ENCODE measurements around the gene HCRTR1. TPM values are rescaled to one million over a fixed set of nuclear protein-coding genes. Genes with fewer than 3 reads are reported as not detected.

The HCRTR1 gene
- polyA plus RNA-seq, 1 of the 3 experiments (the other 2 are of a cell fraction) = 0.03 TPM

DNA sequence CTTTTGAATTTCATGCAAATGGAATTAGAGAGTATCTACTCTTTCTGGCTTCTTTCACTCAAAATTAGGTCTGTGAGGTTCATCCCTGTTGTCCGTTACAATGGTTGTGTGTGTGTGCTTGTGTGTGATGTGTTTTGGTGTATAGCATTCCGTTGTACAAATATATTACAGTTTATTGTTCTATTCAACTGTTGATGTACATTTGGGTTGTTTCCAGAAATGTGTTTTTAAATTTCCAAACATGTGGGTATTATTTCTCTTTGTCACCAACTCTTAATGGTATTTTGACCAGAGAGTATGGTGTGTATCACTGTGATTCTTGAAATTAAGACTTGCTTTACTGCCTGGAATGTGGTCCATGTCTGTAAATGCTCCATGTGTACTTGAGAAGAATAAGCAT, 16.8 kb upstream of the HCRTR1 start:
- peaks cover 0 to 9% of the 10 kb centered on the region in 2 experiments; a peak in 2 of 4 replicates for H3K4me1 ChIP-seq (ENCODE audit: control insufficient read depth in 1 of 2, insufficient read depth in 2 of 2, low read depth in 1 of 2, low read length in 1 of 2)
- no peak overlapping the region for H3K27ac ChIP-seq (ENCODE audit: low read depth in 2 of 2, low read length in 1 of 2)
- WGBS (ENCODE audit: low lambda C conversion rate) = 70% methylated on average over 2 of the region's 2 CpGs
- no peak overlapping the region for H3K4me2 ChIP-seq
- no peaks in the 10 kb centered on the region for H3K36me3 ChIP-seq (replicated peaks in 1 of 2; ENCODE audit: control insufficient read depth in 1 of 2, insufficient read depth in 2 of 2, low read length in 1 of 2)
- H2AFZ ChIP-seq (ENCODE audit: low read depth) = no peak overlapping the region
- TF ChIP-seq FOXM1 (IDR thresholded peaks at IDR 0.05; ENCODE audit: low read depth) = no peak
- no peak for TF ChIP-seq TEAD4 (IDR thresholded peaks at IDR 0.05; ENCODE audit: borderline replicate concordance, insufficient read depth)
- TF ChIP-seq, protein P1, sequence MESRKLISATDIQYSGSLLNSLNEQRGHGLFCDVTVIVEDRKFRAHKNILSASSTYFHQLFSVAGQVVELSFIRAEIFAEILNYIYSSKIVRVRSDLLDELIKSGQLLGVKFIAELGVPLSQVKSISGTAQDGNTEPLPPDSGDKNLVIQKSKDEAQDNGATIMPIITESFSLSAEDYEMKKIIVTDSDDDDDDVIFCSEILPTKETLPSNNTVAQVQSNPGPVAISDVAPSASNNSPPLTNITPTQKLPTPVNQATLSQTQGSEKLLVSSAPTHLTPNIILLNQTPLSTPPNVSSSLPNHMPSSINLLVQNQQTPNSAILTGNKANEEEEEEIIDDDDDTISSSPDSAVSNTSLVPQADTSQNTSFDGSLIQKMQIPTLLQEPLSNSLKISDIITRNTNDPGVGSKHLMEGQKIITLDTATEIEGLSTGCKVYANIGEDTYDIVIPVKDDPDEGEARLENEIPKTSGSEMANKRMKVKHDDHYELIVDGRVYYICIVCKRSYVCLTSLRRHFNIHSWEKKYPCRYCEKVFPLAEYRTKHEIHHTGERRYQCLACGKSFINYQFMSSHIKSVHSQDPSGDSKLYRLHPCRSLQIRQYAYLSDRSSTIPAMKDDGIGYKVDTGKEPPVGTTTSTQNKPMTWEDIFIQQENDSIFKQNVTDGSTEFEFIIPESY (IDR thresholded peaks at IDR 0.05; ENCODE audit: borderline replicate concordance, low read depth) = no peak
- TF ChIP-seq RCOR1 (IDR thresholded peaks at IDR 0.05; ENCODE audit: low read length) = no peak
- TF ChIP-seq RAD21 (IDR thresholded peaks at IDR 0.05; ENCODE audit: low read length) = no peak
- TF ChIP-seq, protein P2, sequence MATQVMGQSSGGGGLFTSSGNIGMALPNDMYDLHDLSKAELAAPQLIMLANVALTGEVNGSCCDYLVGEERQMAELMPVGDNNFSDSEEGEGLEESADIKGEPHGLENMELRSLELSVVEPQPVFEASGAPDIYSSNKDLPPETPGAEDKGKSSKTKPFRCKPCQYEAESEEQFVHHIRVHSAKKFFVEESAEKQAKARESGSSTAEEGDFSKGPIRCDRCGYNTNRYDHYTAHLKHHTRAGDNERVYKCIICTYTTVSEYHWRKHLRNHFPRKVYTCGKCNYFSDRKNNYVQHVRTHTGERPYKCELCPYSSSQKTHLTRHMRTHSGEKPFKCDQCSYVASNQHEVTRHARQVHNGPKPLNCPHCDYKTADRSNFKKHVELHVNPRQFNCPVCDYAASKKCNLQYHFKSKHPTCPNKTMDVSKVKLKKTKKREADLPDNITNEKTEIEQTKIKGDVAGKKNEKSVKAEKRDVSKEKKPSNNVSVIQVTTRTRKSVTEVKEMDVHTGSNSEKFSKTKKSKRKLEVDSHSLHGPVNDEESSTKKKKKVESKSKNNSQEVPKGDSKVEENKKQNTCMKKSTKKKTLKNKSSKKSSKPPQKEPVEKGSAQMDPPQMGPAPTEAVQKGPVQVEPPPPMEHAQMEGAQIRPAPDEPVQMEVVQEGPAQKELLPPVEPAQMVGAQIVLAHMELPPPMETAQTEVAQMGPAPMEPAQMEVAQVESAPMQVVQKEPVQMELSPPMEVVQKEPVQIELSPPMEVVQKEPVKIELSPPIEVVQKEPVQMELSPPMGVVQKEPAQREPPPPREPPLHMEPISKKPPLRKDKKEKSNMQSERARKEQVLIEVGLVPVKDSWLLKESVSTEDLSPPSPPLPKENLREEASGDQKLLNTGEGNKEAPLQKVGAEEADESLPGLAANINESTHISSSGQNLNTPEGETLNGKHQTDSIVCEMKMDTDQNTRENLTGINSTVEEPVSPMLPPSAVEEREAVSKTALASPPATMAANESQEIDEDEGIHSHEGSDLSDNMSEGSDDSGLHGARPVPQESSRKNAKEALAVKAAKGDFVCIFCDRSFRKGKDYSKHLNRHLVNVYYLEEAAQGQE (IDR thresholded peaks at IDR 0.05; ENCODE audit: low read depth, low read length) = no peak
- TF ChIP-seq SIN3A (IDR thresholded peaks at IDR 0.05; ENCODE audit: borderline replicate concordance, low read depth, low read length) = no peak
- no peak for TF ChIP-seq EZH2phosphoT487 (IDR thresholded peaks at IDR 0.05; ENCODE audit: borderline replicate concordance, low read depth)
- TF ChIP-seq NRF1 (IDR thresholded peaks at IDR 0.05; ENCODE audit: low read depth, low read length) = no peak
- no peak for TF ChIP-seq YY1 (IDR thresholded peaks at IDR 0.05; ENCODE audit: low read depth)
- TF ChIP-seq FOSL2 (IDR thresholded peaks at IDR 0.05; ENCODE audit: borderline replicate concordance, low read depth) = no peak
- TF ChIP-seq POLR2AphosphoS5 (IDR thresholded peaks at IDR 0.05; ENCODE audit: low read depth, low read length) = no peak
- no peak for TF ChIP-seq FOXJ3 (CRISPR knock-in tag; IDR thresholded peaks at IDR 0.05)
- POLR2A ChIA-PET = no interaction called here
- H3K79me2 ChIP-seq (ENCODE audit: insufficient read depth) = no peaks in the 10 kb centered on the region
- CTCF ChIA-PET = interaction anchor here (1.4 kb wide), 1 partner anchor 37 kb away, joined by 3 read pairs; no protein-coding TSS in a partner anchor
- H3K9me3 ChIP-seq = no peaks in the 10 kb centered on the region
- H4K20me1 ChIP-seq (ENCODE audit: insufficient read depth) = no peaks in the 10 kb centered on the region
- no peaks in the 10 kb centered on the region for H3K9me2 ChIP-seq
- H3F3A ChIP-seq (replicated peaks; ENCODE audit: insufficient read depth) = peaks cover 6% of the 10 kb centered on the region
- no peak for DNase-seq
- no peaks in the 10 kb centered on the region for H3K27me3 ChIP-seq (ENCODE audit: insufficient read depth)
- H3K9ac ChIP-seq = no peak overlapping the region
- no peak overlapping the region for H3K4me3 ChIP-seq (ENCODE audit: low read depth in 2 of 2, low read length in 1 of 2)
